HG02642 (cell line): ENCODE data around the gene TMEM244.
A peak's percentile ranks its signal among the peaks of the same experiment; 100 is the strongest.
"Not testable (repeated sequence)": the region's sequence is repeated elsewhere in the genome, so short reads cannot be mapped to it uniquely, and the experiment has no call there.

Experiments used
- ATAC-seq: cut with Tn5 transposase; IDR thresholded peaks from one replicate; pipeline ENCODE4 v1.9.1; 2021; ENCODE audit warnings: mild to moderate bottlenecking; ENCODE audit not compliant: unreplicated experiment, poor library complexity

Gene TMEM244, protein sequence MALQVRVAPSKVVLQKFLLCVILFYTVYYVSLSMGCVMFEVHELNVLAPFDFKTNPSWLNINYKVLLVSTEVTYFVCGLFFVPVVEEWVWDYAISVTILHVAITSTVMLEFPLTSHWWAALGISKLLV

DNA sequence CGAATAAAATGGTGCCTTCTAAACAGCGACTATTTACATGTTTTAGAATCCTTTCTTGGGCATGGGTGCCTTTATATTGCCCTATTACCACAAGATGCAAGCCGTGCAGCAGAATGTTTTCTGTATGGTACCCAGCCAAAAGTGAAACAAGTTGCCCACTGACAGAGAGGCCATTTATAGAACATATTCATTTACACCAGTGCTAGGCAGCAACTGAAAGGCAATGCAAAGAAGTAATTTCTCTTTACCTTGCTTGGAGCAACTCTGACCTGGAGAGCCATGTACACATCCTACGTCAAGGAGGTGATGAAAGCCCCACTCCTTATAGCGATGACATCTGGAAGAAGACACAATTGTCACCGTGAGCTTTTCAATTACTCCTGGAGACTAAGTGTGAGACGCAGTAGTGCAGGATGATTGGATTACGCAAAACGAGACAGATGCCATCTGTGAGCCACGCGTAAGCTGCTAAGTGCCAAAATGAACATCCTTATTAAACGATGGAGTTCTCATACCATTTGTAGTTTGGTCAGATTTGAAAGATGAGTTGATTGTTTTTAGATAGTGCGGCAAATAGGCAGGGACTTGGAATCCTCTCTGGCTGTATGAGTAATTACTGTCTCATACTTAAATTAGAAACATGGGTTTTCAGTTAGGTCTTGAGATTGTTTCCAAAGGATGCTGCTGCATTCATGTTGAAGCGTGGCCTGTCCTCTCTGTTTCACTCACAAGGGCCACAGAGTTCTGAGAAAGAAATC is at the start of gene TMEM244:
TMEM244 (minus strand) TSS at position 408 of the 758 bp plus-strand sequence; CDS start at position 281, 127 bp downstream.
- ATAC-seq, result no peak

DNA sequence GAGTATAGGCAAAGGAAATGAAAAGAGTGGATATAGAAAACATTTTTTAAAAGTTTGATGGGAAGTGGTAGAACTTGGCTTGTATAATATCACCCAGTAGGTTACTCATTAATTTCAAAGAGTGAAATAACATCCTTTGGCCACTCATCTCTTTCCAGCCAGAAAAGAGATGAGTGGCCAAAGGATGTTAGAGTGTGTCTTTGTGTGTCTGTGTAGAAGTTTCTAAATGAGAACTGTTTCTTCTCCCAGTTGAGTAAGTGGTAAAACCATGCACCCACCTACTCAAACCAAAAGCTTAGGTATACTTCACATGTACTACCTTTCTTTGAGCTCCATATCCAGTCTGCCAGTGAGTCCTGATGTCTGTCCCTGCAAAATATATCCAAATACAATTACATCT is 47.7 kb upstream of the TMEM244 start:
- ATAC-seq, result peak; percentile 83

DNA sequence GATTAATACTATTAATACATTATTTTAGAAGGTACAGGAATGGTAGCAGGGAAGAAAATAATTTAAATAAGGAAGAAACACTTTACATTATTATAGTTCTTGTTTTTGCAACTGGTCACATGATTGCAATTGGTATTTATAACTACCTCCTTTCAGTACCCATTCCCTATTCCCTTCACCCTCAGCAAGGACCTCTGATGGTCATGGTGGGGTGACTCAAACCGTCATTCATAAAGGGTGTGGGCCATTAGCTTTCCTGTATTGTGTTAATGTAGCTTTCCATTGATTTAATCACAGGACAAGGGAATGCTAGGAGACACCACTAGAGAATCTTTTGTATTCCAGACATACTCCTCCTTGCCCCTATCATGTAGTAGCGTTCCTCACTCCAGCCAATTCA is 47.2 kb upstream of the TMEM244 start:
- peak; percentile 13 for ATAC-seq

DNA sequence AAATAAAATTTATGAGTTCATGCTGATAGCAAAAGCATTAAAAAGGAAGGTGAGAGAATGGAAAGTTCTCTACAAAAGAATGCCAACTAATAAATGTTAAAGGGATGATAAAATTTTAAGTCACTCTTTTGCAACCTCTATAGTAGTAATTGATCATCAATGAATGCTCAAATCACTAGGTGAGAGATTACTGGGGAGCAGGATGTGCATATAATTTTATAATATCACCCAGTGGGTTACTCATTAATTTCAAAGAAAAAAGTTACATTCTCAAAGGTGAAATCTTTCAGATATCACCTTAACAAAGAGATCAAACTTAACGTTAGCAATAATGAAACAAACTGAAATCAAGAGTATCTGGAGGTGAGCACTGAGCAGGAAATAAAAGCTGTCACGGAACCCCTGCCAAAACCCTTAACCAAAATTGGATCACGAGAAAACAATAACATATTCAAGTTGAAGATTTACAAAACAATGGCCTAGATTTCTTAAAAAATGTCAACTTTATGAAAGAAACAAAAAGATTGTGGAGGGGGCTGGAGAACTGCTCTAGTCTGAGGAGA is 45.5 kb upstream of the TMEM244 start:
- no peak for ATAC-seq

DNA sequence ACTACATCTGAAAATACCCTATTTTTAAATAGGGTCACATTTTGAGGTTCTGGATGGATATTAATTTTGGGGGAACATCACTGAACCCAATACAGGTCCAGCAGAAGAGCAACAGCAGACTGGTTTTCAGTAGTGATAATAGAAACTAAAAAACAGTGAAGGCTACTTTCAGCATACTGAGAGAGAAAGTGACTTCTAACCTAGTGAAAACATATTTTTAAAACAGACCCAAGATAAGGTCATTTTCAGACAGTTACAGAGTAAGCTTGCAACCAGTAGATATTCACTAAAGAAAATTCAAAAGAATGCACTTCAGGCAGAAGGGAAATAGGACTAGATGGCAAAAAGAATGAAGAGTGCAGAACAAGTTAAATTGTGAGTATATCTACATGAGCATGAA is 42.0 kb upstream of the TMEM244 start:
- peak; percentile 45 for ATAC-seq

DNA sequence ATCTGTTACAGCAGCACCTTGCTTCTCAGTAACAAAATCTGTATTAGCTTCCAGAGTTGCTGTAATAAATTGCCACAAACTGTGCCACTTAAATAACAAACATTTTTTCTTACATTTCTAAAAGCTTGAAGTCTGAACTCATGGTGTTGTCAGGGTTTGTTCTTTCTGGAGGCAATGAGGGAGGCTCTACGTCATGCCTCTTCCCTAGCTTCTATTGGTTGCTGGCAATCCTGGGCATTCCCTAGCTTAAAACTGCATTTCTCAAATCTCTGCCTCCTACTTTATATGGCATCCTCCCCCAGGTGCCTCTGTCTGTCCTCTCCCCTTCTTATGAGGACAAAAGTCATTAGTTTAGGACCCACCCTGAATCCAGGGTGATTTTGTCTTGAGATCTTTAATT is 41.6 kb upstream of the TMEM244 start:
- ATAC-seq, result no peak

DNA sequence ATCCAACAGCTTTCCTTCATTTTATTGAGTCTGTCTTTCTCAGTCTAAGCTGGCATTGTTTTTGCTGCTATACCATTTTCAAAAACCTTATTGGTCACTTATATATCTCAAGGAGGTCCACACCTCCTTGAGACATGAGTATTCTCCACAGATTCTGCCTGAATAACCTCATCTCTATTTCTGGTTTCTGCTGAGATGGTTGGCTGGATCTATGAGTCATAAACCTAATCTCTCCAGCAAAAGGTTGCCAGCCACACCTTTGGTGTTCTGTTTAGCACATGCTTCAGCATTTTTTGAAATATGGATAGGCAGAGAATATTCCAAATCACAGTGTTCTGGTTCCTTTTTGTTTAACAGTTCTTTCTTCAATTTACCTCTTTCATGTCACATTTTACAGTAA is 40.8 kb upstream of the TMEM244 start:
- ATAC-seq, result peak; percentile 51

DNA sequence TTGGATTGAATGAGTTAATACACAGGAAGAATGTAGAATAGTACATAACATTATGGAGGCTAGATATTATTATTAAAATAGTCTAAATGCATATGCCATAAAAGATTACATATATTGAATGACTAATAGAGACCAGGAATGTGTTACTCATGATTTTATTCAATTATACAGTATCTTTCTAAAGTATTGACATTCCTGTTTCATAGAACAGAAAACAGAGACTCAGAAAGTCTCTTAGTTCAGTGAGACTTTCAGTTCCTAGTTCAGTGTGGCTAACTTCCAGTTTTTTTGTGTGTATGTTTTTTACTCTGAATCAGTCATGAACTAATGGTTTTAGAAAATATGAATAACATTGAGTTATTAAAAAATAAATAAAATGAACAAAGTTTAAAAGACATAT is 34.6 kb upstream of the TMEM244 start:
- no peak for ATAC-seq

DNA sequence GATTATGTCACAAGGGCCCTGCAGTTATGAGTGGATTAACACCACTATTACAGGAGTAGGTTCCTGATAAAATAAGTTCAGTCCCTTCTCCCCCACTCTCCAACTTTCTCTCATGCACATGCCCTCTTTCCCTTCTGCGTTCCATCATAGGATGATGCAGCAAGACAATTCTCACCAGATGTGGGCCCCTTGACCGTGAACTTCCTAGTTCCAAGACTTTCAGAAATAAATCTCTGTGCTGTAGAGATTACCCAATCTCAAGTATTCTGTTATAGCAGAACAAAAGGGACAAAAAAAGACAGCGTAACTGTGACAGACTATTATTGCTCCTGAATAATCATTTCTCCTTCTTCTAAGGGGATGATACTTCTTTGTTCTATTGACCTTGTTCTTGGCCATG is 33.8 kb upstream of the TMEM244 start:
- no peak for ATAC-seq

DNA sequence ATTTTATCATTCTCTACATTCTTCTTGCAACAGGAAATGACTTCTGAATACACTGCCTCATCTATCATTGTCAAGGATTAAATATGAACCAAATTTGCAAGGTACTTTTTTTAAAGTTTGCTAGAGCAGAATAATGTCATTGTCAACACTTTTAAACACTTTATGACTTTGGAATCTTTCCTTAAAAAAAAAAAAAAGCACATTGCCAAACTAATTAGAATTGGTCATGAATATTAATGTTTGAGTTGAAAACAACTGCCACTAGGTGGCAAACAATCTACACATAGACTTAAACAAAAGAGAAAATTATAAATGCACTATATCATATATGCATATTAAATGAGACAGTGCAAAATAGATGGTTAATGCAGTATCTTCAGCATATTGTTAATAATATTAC is 32.5 kb upstream of the TMEM244 start:
- ATAC-seq, result no peak

DNA sequence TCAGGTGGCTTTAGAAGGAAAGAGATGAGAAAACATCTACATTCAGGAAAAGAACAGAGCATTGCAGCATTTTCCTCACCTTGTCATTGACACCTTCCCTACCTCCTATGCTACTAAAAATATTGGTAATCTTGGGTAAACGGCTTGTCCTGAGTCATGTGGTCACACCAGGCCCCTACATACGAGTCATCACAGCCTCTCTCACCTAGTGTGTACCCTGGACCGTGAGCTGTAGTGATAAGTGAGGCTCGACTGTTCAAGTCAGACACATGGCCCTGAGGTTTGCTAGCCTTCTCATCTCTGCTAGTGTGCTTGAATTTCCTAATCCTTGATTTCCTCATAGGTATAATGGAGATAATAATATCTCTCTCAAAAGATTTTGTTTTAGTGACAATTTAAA is 29.6 kb upstream of the TMEM244 start:
- no peak for ATAC-seq

DNA sequence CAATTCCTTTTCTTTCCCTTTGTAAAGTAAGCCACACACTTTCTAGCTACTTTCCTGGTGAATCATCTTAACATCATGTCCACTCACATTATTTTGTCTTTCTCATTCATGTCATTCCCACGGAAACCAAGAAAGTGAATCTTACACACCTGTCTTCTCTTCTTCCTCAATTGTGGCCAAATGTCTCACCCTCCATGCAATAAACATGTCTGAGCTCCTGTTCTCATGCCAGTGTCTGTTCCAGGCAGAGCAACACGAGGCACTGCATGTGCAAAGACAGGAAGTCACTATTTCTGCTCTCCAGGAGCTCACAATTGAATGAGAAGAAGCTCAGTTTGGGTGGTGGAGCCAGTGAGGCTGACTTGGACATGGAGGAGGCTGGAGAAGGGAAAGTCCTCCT is 29.0 kb upstream of the TMEM244 start:
- ATAC-seq, result no peak

DNA sequence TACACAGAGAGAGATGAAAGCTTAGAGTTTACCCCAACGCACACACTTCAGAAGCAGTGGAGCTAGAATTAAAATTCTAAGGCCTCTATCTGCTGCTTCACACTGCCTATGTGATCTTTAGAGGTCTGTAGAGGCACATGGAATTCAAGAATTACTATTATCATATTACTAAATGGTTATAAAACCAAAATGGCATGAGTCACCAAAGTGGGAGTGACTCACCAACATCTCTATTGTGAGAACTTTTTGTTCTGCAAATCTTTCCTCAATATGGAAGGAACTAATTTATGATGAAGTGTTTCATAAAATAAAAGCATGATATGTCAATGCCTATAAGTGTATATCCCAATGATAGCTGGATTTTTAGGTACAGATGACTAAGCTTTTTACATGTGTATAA is 28.5 kb upstream of the TMEM244 start:
- no peak for ATAC-seq

DNA sequence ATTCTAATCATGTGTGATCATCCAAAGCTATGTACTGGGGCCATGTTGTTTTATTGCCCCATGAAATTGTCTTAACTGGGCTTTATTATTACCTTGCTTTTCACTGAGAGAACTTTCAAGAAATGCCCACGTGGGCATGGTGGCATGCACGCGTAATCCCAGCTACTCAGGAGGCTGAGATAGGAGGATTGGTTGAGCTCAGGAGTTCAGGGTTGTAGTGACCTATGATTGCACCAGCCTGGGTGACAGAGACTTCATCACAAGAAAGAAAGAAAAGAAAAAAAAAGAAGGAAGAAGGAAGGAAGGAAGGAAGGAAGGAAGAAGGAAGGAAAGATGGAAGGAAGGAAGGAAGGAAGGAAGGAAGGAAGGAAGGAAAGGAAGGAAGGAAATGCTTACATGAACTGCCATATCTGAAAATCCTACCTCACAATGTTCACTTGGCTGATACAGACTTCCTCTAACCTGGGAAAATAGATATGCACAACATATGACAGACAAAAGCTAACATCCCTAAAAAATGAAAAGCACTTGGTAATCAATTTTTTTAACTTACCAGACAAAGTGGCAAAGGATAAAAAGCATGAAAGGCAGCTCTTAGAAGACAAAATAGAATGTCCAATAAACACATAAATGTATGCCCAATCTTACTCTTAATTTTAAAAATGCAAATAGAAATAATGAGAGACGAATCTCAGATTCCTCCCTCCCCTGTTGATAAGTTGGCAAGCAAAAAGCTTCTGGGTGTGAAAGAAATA is 25.5 kb upstream of the TMEM244 start:
- ATAC-seq, result no peak

DNA sequence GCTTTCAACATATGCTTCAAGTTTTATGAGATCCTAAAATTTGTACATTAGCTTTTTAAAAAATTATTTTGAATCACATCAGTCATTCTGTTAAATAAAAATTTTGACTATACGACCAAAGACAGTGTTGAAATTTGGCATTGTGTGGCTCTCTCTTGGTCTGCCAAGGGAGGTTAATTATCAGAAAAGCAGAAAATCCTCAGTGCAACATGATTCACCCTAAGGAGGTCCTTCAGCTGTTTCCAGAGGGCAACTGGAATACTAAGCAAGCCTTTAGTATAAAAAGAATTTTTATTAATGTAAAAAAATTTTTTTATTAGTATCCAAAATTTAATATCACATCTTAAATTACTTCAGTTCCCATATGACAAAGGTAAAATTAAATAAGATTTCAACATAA is 23.1 kb upstream of the TMEM244 start:
- ATAC-seq, result no peak

DNA sequence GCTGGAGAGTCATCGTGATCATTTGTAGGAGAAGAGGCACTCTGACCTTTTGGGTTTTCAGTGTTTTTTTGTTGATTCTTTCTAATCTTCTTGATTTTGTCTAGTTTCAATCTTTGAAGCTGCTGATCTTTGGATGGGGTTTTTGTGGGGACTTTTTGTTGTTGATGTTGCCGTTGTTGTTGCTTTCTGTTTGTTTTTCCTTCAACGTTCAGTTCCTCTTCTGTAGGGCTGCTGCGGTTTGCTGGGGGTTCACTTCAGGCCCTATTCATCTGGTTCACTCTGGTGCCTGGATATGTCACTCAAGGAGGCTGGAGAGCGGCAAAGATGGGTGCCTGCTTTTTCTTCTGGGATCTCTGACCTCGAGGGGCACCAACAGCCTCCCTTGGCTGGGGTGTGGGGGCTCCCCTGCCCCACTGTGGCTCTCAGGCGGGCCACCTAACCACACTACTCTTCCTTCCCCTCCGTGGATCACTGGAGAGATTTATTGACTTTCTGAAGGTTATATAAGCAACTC is 21.5 kb upstream of the TMEM244 start:
- peak; percentile 93 for ATAC-seq

DNA sequence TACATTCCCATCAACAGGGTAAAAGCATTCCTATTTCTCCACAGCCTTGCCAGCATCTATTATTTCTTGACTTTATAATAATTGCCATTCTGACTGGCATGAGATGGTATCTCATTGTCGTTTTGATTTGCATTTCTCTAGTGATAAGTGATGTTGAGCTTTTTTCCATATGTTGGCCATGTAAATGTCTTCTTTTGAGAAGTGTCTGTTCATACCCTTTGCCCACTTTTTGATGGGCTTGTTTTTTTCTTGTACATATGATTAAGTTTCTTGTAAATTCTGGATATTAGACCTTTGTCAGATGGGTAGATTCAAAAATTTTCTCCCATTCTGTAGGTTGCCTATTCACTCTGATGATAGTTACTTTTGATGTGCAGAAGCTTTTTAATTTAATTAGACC is 16.8 kb upstream of the TMEM244 start:
- not testable (repeated sequence) for ATAC-seq

DNA sequence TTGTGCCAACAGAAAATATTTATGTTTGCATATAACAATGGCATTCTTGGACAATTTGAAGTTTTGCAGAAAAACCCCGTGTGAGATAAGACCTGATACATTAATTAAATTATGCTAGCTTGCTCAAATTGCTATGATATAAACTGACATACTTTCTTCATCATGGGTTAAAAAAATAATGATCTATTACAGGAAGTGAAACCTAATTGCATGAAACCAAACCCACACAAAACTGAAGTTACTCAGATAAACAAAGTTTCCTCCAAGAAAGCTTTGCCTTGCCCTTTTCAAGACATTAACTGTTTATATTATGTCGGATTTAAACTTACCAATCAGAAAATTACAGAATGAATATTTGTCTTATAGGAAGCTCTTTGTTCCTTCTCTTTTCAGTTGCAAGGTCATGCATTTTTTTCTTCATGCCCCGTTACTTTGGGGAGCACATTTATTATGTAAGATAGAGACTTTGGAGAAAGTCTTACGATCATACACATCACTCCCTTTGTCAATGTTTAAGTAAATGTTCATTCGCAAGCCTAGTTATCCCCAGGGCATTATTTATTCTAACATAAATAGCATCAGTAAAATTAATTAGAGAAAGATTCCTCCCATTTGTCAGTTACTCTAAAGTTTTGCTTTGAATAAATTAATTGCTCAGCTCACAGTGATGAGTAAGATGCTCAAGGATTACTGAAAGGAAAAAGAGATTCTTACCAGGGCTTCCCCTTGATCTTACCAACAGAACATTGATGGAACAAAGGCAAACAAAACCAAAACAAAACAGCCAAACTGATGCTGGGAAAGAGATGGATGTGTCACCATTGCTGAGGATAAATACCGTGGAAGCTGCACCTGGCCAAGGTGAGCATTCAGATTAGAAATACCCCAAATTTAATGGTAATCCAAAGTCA is 14.8 kb upstream of the TMEM244 start:
- ATAC-seq, result peak; percentile 76

DNA sequence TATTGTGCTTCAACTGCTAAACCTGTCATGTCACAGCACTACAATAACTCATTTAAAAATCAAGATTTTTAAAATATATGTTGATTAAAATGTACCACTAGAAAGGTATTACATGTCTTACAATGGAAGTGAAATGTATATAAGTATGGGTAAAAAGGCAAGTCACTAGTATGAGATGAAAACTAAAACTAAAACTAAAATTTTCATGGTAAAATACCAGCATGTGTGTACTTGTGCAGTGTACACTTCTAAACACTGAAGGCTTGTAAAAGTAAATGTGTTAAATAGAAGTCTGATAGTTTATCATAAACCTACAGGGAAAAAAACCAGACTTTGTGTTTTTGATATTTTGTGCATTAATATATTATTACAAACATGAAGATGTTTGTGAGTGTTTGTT is 13.7 kb upstream of the TMEM244 start:
- no peak for ATAC-seq

DNA sequence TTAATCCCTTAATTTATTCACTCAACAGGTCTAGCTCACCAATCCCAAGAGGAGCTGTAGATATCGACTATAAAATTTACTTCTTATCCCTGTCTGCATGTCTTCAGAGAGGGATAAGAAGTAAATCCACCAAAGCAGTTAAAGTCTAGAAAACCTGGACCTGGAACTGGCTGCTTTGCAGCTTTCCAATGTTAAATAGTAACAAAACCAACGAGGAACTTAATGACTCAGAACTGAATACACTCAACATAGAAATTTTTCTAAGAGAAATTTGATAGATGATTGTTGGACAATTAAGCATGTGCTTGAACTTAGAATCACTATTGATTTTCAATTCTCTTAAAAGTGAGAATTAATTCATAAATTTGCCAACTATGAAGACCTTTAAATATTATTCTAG is 11.5 kb upstream of the TMEM244 start:
- no peak for ATAC-seq
